OCI-M2 (cell line): ENCODE measurements around the gene TSPY3.
"Not testable (repeated sequence)": the region's sequence is repeated elsewhere in the genome, so short reads cannot be mapped to it uniquely, and the experiment has no call there.

ENCODE experiments used
- DNase-seq: peaks from one replicate; lab custom pipeline; 2025; ENCODE audit not compliant: unreplicated experiment; lab: John Stamatoyannopoulos, UW

The TSPY3 gene

DNA sequence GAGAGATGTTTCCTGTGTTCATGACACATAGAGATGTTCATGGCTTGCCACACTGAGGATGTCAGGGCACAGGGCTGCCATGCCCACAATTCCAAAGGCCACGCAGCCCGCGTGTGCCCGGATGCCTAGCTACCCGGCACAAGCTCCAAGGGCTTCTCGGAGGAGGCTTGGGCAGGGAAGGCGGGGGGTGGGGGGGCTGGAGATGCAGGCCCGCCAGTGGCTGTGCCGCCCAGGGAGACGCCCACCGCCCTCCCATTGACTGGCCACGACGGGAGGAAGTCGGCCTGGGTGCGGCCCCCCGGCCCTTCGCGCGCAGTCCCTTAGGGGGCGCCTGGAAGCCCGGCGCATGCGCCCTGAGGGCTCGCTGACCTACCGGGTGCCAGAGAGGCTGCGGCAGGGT lies at the start of gene TSPY3:
TSS of gene TSPY3 (plus strand) at position 301 of the 400 bp plus-strand sequence. CDS start at position 347, 46 bp downstream.
- not testable (repeated sequence) for DNase-seq

DNA sequence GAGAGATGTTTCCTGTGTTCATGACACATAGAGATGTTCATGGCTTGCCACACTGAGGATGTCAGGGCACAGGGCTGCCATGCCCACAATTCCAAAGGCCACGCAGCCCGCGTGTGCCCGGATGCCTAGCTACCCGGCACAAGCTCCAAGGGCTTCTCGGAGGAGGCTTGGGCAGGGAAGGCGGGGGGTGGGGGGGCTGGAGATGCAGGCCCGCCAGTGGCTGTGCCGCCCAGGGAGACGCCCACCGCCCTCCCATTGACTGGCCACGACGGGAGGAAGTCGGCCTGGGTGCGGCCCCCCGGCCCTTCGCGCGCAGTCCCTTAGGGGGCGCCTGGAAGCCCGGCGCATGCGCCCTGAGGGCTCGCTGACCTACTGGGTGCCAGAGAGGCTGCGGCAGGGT lies 40.7 kb upstream of the TSPY3 start, which contains the start of gene TSPY8:
TSS of gene TSPY8 (plus strand) at position 301 of the 400 bp plus-strand sequence. CDS start at position 347, 46 bp downstream.
- not testable (repeated sequence) for DNase-seq

DNA sequence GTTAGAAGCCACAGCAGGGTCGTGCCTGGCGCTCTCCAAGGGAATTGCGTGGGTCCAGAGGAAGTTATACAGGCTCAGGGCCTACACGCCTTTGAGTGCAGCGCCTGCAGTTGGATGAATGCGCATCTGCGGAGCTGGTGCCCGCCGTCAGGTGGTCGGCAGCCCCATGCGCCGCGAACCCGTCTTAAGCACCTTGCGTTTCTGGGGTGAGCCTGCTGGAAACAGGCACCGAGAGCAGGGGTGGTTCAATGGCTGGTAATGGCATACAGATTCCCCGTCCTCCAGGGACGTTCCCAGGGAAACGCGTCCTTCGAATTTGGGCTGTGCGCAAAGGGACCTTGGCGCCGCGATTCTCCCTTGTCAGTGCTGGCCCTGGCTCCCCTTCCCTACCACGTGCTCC lies 1.7 kb upstream of the TSPY3 start:
- DNase-seq, result not testable (repeated sequence)
